Lower leg skin (tissue), 3 donors: ENCODE results near the gene BCAM.

Experiments used
- POLR2A ChIP-seq, 2 donors: fragments of 450-650 bp; IDR thresholded peaks; one replicate each; pipeline ENCODE4 v1.6.1; 2016 to 2017; ENCODE audit warnings: antibody characterized with exemption in 2 of 2, mild to moderate bottlenecking in 1 of 2, moderate library complexity in 1 of 2
- TF ChIP-seq, protein P1 (sequence below), 3 donors: fragments of 450-650 bp; IDR thresholded peaks; one replicate each; pipeline ENCODE4 v1.5.1; 2016; ENCODE audit warnings: antibody characterized with exemption in 3 of 3, mild to moderate bottlenecking in 3 of 3, moderate library complexity in 2 of 3

DNA sequence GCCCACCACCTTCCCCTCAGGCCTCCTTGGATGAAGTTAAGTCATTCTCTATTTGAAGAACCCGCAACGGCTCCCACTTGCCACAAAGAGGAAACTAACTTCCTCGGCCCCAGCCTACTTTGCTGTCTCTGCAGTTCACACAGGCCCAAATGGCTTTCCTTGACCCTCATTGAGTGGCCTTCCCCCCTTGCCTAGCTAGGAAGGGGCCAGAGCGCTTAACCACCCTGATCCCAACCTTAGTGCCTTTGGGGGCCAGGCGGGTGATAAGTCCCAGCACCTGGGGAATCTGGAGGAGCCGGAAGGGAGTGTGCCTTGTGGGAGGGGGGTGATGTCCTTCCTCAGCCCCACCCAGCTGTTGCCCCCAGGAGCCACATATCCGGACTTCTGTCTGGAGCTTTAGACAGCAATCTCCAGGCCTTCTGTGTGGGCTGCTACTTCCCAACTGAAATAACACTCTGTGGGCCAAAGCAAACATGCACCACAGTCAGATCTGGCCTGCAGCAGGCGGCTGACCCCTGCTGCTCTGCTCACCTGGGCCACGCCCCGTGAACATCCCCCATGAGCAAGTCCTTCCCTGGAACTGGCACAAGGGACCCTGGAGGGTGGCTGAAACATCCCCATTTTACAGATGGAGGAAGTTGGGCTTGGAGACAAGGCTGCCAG, 47.6 kb downstream of the BCAM start:
- TF ChIP-seq, protein P1, sequence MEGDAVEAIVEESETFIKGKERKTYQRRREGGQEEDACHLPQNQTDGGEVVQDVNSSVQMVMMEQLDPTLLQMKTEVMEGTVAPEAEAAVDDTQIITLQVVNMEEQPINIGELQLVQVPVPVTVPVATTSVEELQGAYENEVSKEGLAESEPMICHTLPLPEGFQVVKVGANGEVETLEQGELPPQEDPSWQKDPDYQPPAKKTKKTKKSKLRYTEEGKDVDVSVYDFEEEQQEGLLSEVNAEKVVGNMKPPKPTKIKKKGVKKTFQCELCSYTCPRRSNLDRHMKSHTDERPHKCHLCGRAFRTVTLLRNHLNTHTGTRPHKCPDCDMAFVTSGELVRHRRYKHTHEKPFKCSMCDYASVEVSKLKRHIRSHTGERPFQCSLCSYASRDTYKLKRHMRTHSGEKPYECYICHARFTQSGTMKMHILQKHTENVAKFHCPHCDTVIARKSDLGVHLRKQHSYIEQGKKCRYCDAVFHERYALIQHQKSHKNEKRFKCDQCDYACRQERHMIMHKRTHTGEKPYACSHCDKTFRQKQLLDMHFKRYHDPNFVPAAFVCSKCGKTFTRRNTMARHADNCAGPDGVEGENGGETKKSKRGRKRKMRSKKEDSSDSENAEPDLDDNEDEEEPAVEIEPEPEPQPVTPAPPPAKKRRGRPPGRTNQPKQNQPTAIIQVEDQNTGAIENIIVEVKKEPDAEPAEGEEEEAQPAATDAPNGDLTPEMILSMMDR (IDR thresholded peaks at IDR 0.05): no peak
- no peak for TF ChIP-seq POLR2A (IDR thresholded peaks at IDR 0.05)
